Kidney (tissue), 14 donors: ENCODE results near the gene MCAM. TPM values are rescaled to one million over a fixed set of nuclear protein-coding genes. Genes with fewer than 3 reads are reported as not detected.

Experiments used
- DNase-seq, 5 donors: peaks; one replicate each; pipeline ENCODE4 v3.0.0-alpha.2; 2013 to 2020
- FAIRE-seq: peaks from 2 replicates; lab custom pipeline; 2012; peaks lifted over from hg19 to GRCh38; lab: Jason Lieb, UNC
- H3K27ac ChIP-seq, 2 donors: one replicate each; pipeline ENCODE4 v1.7.0; 2013; ENCODE audit warnings: low read depth in 2 of 2, low read length in 2 of 2, inconsistent platforms in 1 of 2
- H3K27me3 ChIP-seq: one replicate; pipeline ENCODE4 v1.7.1; 2013; ENCODE audit warnings: low read length, inconsistent platforms; ENCODE audit not compliant: control insufficient read depth, insufficient read depth
- H3K36me3 ChIP-seq, 3 donors: one replicate each; pipeline versions ENCODE4 v1.7.0 to v1.7.1; 2013; ENCODE audit warnings: low read length in 3 of 3, control low read depth in 1 of 3, inconsistent platforms in 1 of 3; ENCODE audit not compliant: insufficient read depth in 3 of 3, control insufficient read depth in 2 of 3
- H3K4me1 ChIP-seq, 3 donors: one replicate each; pipeline versions ENCODE4 v1.7.0 to v1.7.1; 2013; ENCODE audit warnings: low read length in 3 of 3, inconsistent platforms in 1 of 3, low read depth in 1 of 3; ENCODE audit not compliant: control insufficient read depth in 2 of 3, insufficient read depth in 2 of 3
- H3K4me3 ChIP-seq, 3 donors: one replicate each; pipeline versions ENCODE4 v1.7.0 to v1.8.1; 2013; ENCODE audit warnings: low read length in 3 of 3, control low read depth in 1 of 3, inconsistent platforms in 1 of 3
- H3K9ac ChIP-seq, 3 donors: one replicate each; pipeline versions ENCODE4 v1.7.0 to v1.7.1; 2013; ENCODE audit warnings: low read length in 3 of 3, control low read depth in 1 of 3, inconsistent platforms in 1 of 3
- H3K9me3 ChIP-seq, 3 donors: one replicate each; pipeline versions ENCODE4 v1.7.0 to v1.7.1; 2013; ENCODE audit warnings: low read length in 3 of 3, control low read depth in 1 of 3, inconsistent platforms in 1 of 3; ENCODE audit not compliant: control insufficient read depth in 2 of 3, insufficient read depth in 1 of 3
- CTCF ChIP-seq: IDR thresholded peaks from 3 replicates; pipeline ENCODE4 v1.5.1; 2012; ENCODE audit warnings: mild to moderate bottlenecking, moderate library complexity, borderline replicate concordance; ENCODE audit not compliant: insufficient read depth; ENCODE audit errors: extremely low read depth
- intact Hi-C: fragments of 100-400 bp; cut with DNase I; formaldehyde crosslinking; loops from one replicate; pipeline ENCODE4 v1.11.1; 2022
- microRNA-seq: library from miRNA; unstranded; fragments of <30 nt; microRNA quantifications from one replicate; pipeline ENCODE4 v1.2.0, GENCODE V29; 2020
- polyA plus RNA-seq: library from polyadenylated mRNA; stranded (reverse); fragments of 350-450 nt; fragmentation: Illumina TruSeq; extraction: RNeasy Lipid Tissue Mini Kit (QIAGEN cat#74804); gene quantifications from one replicate; pipeline ENCODE4 v1.2.3, GENCODE V29; 2014; ENCODE audit warnings: low read depth, low replicate concordance; ENCODE audit not compliant: insufficient read depth
- total RNA-seq: library from RNA; stranded (reverse); fragmentation: NEBNext Ultra II Directional; extraction: Animal tissue kit (Norgen Biotek cat#: 25700); gene quantifications from one replicate; pipeline ENCODE4 v1.2.1, GENCODE V29; 2021
- donor health status: control.
- donor health status: control.
- donor health status: control.
- donor health status: control.
- donor health status: control.
- donor health status: DM: yes; HTN: yes; CAD: no.
- donor health status: Normal renal cell carcinoma (clear cell type).

Gene MCAM
- total and polyA plus RNA-seq, 2 donors from 2014 or later = 42.1 to 137 TPM

DNA sequence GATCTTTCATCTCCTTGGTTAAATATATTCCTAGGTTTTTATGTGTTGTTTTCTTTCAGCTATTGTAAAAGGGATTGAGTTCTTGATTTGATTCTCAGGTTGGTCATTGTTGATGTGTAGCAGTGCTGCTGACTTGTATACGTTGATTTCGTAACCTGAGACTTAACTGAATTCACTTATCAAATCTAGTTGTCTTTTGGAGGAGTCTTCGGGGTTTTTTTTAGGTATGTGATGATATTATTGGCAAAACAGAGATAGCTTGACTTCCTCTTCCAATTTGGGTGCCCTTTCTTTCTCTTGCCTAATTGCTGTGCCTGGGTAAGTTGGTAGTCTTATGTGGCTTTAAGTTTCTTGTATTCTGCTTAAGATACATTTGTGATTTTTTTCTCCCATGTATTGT is 57.9 kb downstream of the MCAM start:
- DNase-seq = no peak
- no peaks in the 10 kb centered on the region for H3K9me3 ChIP-seq
- H3K9ac ChIP-seq = no peak overlapping the region
- H3K36me3 ChIP-seq = no peaks in the 10 kb centered on the region
- intact Hi-C loops = no loop called here
- H3K4me3 ChIP-seq = no peak overlapping the region
- H3K4me1 ChIP-seq = peaks cover 0 to 15% (median 13%) of the 10 kb centered on the region in 3 donors
- TF ChIP-seq CTCF = no peak
- no peaks in the 10 kb centered on the region for H3K27me3 ChIP-seq
- no peak for FAIRE-seq
- H3K27ac ChIP-seq = no peak overlapping the region

Small RNA genes lying within 50 kb of the gene (microRNA-seq; reads per million reads assigned to microRNA genes)
- gene MIR6756 = not detected

Other genes with a start within 250 kb of the MCAM start
- gene VPS11, start 249.3 kb downstream of the MCAM start, total RNA-seq = 40.8 TPM
- 40.0 TPM for gene VPS11, start 249.3 kb downstream of the MCAM start, polyA plus RNA-seq
- gene HMBS, start 232.2 kb downstream of the MCAM start, total RNA-seq = 16.7 TPM
- gene HMBS, start 232.2 kb downstream of the MCAM start, polyA plus RNA-seq = 32.3 TPM
- gene DPAGT1, start 215.3 kb downstream of the MCAM start, total RNA-seq = 34.8 TPM
- 41.0 TPM for gene DPAGT1, start 215.3 kb downstream of the MCAM start, polyA plus RNA-seq
- 16.0 TPM for gene C2CD2L, start 209.8 kb downstream of the MCAM start, total RNA-seq
- gene C2CD2L, start 209.8 kb downstream of the MCAM start, polyA plus RNA-seq = 17.7 TPM
- 29.1 TPM for gene HINFP, start 195.6 kb downstream of the MCAM start, total RNA-seq
- gene HINFP, start 195.6 kb downstream of the MCAM start, polyA plus RNA-seq = 14.5 TPM
- gene ABCG4, start 168.1 kb downstream of the MCAM start, total RNA-seq = 0.25 TPM
- 0.52 TPM for gene ABCG4, start 168.1 kb downstream of the MCAM start, polyA plus RNA-seq
- gene NLRX1, start 148.4 kb downstream of the MCAM start, total RNA-seq = 21.2 TPM
- 11.9 TPM for gene NLRX1, start 148.4 kb downstream of the MCAM start, polyA plus RNA-seq
- 3.5 TPM for gene NHERF4, start 131.7 kb downstream of the MCAM start, total RNA-seq
- gene NHERF4, start 131.7 kb downstream of the MCAM start, polyA plus RNA-seq = 47.9 TPM
- gene CBL, start 110.8 kb downstream of the MCAM start, total RNA-seq = 20.6 TPM
- 2.0 TPM for gene CBL, start 110.8 kb downstream of the MCAM start, polyA plus RNA-seq
- gene RNF26, start 17.4 kb upstream of the MCAM start, total RNA-seq = 23.5 TPM
- gene RNF26, start 17.4 kb upstream of the MCAM start, polyA plus RNA-seq = 18.2 TPM
- 42.8 TPM for gene C1QTNF5, start 23.8 kb upstream of the MCAM start, total RNA-seq
- 40.4 TPM for gene C1QTNF5, start 23.8 kb upstream of the MCAM start, polyA plus RNA-seq
- not detected for gene MFRP, start 29.6 kb upstream of the MCAM start, total RNA-seq
- gene MFRP, start 29.6 kb upstream of the MCAM start, polyA plus RNA-seq = not detected
- gene USP2, start 64.6 kb upstream of the MCAM start, total RNA-seq = 30.4 TPM
- 57.6 TPM for gene USP2, start 64.6 kb upstream of the MCAM start, polyA plus RNA-seq
- 17.5 TPM for gene THY1, start 106.0 kb upstream of the MCAM start, total RNA-seq
- 240 TPM for gene THY1, start 106.0 kb upstream of the MCAM start, polyA plus RNA-seq